GM18498 (cell line): ENCODE data around the gene NOMO2.
A peak's percentile ranks its signal among the peaks of the same experiment; 100 is the strongest.
"Not testable (repeated sequence)": the region's sequence is repeated elsewhere in the genome, so short reads cannot be mapped to it uniquely, and the experiment has no call there.

Experiments used
- ATAC-seq: cut with Tn5 transposase; IDR thresholded peaks from one replicate; pipeline ENCODE4 v1.9.1; 2021; ENCODE audit warnings: mild to moderate bottlenecking, moderate library complexity; ENCODE audit not compliant: unreplicated experiment

NOMO2 gene, protein sequence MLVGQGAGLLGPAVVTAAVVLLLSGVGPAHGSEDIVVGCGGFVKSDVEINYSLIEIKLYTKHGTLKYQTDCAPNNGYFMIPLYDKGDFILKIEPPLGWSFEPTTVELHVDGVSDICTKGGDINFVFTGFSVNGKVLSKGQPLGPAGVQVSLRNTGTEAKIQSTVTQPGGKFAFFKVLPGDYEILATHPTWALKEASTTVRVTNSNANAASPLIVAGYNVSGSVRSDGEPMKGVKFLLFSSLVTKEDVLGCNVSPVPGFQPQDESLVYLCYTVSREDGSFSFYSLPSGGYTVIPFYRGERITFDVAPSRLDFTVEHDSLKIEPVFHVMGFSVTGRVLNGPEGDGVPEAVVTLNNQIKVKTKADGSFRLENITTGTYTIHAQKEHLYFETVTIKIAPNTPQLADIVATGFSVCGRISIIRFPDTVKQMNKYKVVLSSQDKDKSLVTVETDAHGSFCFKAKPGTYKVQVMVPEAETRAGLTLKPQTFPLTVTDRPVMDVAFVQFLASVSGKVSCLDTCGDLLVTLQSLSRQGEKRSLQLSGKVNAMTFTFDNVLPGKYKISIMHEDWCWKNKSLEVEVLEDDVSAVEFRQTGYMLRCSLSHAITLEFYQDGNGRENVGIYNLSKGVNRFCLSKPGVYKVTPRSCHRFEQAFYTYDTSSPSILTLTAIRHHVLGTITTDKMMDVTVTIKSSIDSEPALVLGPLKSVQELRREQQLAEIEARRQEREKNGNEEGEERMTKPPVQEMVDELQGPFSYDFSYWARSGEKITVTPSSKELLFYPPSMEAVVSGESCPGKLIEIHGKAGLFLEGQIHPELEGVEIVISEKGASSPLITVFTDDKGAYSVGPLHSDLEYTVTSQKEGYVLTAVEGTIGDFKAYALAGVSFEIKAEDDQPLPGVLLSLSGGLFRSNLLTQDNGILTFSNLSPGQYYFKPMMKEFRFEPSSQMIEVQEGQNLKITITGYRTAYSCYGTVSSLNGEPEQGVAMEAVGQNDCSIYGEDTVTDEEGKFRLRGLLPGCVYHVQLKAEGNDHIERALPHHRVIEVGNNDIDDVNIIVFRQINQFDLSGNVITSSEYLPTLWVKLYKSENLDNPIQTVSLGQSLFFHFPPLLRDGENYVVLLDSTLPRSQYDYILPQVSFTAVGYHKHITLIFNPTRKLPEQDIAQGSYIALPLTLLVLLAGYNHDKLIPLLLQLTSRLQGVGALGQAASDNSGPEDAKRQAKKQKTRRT

DNA sequence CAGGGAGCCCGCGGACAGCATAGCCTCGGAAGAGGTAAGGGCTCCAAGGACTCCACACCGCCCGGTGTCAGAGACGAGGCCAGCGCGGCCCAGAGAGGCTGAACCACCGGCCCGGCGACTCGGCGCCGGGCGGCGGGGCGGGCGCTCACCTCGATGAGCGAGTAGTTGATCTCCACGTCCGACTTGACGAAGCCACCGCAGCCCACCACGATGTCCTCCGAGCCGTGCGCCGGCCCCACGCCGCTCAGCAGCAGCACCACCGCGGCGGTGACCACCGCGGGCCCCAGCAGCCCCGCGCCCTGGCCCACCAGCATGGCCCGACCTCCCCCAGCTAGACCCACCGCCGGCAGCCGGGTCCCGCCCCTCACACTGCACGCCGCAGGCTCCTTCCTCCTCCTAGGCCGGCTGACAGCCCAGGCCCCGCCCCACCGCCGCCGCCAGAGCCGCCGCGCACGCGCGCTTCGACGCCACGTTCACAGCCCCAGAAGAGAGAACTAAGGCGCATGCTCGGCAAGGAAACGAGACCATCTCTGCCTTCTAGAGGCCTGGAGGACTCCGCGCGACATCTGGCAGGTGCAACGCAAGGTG is at the start of gene NOMO2:
TSS of gene NOMO2 (minus strand) at position 371 of the 588 bp plus-strand sequence. CDS start at position 314, 57 bp downstream.
- ATAC-seq: peak; percentile 96

DNA sequence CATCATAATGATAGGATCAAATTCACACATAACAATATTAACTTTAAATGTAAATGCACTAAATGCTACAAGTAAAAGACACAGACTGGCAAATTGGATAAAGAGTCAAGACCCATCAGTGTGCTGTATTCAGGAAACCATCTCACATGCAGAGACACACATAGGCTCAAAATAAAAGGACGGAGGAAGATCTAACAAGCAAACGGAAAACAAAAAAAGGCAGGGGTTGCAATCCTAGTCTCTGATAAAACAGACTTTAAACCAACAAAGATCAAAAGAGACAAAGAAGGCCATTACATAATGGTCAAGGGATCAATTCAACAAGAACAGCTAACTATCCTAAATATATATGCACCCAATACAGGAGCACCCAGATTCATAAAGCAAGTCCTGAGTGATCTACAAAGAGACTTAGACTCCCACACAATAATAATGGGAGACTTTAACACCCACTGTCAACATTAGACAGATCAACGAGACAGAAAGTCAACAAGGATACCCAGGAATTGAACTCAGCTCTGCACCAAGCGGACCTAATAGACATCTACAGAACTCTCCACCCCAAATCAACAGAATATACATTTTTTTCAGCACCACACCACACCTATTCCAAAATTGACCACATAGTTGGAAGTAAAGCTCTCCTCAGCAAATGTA is 48.4 kb upstream of the NOMO2 start:
- ATAC-seq: not testable (repeated sequence)

DNA sequence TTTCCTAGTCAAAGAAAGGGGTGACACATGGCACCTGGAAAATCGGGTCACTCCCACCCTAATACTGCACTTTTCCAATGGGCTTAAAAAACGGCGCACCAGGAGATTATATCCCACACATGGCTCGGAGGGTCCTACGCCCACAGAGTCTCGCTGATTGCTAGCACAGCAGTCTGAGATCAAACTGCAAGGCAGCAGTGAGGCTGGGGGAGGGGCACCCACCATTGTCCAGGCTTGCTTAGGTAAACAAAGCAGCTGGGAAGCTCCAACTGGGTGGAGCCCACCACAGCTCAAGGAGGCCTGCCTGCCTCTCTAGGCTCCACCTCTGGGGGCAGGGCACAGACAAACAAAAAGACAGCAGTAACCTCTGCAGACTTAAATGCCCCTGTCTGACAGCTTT is 46.4 kb upstream of the NOMO2 start:
- not testable (repeated sequence) for ATAC-seq

DNA sequence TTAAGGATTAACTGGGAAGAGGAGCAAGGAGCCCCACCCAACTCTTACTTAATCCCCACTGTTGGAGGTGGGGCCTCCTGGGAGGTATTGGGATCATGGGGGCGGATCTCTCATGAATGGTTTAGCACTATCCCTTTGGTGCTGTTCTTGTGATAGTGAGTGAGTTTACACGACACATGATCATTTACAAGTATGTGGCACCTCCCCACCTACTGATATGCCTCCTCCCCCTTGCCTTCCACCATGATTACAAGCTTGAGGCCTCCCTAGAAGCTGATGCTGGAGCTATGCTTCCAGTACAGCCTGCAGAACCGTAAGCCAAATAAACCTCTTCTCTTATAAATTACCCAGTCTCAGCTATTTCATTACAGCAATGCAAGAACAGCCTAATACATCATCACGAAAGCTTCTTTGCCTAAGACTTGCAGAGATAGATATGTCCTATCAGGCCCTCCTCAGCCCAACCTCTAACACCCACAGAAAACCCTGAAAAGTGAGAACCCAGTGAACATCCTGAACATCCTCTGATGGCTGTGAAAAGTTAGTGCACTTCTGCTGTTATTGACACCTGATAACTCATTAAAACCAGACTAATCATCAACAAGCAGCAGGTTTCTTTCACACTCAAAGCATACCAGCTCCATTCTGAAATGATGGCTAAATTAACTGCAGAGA is 41.8 kb upstream of the NOMO2 start:
- ATAC-seq: not testable (repeated sequence)

DNA sequence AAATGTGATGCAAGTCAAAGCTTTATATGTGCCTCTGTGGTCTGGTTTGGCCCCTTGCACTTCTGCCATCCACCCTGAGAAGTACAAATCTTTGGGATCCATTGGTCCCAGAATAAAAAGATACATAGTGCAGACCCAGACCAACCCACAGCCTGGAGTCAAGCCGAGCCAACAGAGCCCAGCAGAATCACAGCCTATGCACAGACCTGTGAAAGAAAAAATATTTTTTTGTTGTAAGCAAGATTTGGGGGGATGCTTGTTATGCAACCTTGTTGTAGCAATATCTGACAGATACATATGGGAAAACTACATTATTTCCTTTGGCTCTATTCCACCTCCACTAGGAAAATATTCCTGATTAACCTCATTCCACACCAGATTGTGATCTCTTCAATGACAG is 36.7 kb upstream of the NOMO2 start:
- ATAC-seq: not testable (repeated sequence)

DNA sequence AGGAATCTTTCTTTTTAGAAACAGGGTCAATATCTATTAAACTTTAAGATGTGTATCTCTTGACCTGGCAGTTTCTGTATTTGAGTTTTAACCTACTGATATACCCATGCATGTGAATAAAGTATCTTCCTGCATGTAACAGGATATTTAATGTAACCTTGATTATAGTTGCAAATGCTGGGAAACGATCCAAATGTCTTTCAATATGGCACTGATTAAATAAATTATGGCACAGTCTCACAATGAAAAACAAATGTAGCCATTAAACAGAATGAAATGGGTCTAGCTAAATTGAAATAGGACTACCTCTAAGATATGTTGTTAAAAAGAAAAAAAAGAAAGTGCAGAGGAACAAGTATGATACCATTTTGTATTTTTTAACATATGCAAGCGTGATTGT is 35.8 kb upstream of the NOMO2 start:
- ATAC-seq: not testable (repeated sequence)

DNA sequence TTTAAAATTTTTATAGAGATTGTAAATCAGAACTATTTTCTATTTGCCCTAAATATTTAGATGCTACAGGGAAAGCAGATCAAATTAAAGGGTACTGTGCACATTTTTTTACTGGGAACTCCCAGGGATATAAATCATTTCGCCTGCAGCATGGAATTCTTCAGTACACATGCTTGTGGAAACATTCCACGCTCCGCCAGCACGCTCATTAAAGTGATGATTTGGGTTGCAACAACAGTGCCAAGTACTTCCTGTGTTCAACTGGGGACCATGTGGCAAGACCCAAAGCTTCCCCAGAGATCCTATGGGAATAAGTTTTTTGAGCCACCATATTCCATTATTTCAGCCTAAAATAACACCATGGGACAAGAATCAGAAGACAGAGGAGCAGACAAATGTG is 35.4 kb upstream of the NOMO2 start:
- not testable (repeated sequence) for ATAC-seq

DNA sequence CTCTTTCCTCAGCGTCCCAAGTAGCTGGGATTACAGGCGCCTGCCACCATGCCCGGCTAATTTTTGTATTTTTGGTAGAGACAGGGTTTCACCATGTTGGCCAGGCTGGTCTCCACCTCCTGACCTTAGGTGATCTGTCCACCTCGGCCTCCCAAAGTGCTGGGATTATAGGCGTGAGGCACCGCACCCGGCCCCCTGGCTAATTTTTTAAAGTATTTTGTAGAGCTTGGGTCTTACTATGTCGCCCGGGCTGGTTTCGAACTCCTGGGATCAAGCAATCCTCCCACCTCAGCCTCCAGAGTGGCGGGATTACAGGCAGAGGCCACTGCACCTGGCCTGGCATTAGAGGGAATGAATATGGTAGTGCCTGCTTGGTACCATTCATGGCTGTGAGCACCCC is 33.9 kb upstream of the NOMO2 start:
- ATAC-seq: not testable (repeated sequence)

DNA sequence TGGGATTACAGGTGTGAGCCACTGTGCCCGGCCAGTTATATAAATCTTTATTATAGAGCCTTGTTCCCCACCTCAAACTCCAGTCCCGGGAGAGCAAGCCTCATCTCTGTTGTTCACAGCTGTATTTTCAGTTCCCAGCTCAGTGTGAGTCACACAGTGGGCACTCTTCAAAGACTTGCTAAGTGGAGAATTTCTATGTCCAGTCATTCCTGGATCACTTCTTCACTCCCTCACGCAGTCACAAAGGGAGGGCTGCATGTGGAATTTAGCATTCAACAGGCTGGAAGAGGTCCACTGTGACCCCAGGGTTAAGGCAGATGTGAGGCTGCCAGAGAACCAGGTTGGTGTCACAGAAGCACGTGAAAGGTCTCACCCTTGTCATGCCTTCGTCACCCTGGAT is 33.0 kb upstream of the NOMO2 start:
- not testable (repeated sequence) for ATAC-seq

DNA sequence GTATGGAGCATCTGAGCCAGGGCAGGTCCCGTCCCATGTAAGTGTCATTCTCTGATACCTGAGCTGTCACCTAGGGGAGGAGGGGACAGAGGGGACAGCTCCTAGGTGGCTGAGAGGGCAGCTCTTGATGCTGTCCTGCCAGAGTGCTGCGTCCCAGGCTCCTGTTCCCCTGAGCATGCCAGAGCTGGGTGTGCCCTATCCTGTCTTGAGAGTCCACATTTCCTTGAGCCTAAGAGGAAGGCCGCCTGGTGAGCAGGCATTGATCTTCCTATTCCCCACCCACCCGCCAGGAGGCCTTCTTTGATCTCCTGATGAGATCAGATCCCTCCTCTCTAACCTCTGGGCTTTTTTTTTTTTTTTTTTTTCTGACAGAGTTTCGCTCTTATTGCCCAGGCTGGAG is 32.0 kb upstream of the NOMO2 start:
- ATAC-seq: not testable (repeated sequence)

DNA sequence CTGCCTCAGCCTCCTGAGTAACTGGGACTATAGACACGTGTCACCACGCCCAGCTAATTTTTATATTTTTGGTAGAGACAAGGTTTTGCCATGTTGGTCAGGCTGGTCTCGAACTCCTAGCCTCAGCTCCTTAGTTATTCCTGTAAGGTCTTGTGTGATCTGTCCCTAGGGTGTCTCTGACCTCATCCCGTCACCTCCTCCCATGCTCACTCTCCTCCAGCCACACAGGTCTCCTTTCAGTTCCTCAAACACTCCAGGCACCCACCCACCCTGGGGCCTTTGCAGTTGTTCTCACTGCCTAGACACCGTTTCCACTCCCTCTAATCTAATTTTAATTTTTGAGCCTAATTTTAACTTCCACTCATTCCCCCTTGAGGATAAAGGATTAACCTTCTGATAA is 31.1 kb upstream of the NOMO2 start:
- ATAC-seq: not testable (repeated sequence)

DNA sequence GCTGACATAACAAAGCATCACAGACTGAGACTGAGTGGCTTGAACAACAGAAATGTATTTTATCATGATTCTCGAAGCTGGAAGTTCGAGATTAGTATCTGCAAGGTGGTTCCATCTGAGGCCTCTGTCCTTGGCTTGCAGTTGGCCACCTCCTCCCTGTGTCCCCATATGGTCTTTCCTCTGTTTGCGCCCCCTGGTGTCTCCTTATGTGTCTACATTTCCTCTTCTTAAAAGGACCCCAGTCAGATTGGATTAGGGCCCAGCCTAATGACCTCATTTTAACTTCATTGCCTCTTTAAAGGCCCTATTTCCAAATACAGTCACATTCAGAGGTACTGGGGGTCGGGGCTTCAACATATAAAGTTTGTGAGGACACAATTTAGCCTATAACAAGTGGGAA is 30.0 kb upstream of the NOMO2 start:
- not testable (repeated sequence) for ATAC-seq

DNA sequence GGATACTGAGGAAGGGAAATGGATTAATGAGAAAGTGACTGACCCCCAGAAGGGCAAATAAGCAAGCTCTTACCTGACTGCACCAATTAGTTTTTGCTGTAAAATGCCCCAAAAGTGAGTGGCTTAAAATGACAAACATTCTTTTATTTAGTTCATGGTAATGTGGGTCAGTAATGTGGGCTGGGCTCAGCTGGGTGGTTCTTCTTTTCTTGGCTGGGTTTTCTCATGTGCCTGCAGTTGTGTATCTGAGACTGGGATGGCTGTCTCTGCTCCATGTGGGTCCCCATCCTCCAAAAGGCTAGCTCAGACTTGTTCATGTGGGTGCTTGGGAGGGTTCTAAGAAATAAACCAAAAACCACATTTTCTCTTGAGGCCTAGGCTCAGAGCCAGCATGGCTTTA is 29.5 kb upstream of the NOMO2 start:
- not testable (repeated sequence) for ATAC-seq

DNA sequence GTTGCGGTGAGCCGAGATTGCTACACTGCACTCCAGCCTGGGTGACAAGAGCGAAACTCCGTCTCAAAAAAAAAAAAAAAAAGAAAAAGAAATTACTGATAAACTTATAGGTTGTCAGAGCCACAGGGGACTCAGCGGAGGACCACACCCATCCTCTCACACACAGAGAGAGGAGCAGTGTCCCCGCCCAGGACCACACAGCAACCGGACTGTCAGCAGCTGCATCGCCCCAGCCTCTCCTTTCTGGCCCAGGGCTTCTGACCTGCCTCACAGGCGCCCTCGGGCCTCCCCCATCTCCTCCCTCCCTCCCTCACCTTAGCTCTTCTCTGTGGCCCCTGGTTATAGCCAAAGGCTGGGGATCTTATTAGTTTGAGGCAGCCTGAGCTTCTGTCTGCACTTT is 27.9 kb upstream of the NOMO2 start:
- not testable (repeated sequence) for ATAC-seq

DNA sequence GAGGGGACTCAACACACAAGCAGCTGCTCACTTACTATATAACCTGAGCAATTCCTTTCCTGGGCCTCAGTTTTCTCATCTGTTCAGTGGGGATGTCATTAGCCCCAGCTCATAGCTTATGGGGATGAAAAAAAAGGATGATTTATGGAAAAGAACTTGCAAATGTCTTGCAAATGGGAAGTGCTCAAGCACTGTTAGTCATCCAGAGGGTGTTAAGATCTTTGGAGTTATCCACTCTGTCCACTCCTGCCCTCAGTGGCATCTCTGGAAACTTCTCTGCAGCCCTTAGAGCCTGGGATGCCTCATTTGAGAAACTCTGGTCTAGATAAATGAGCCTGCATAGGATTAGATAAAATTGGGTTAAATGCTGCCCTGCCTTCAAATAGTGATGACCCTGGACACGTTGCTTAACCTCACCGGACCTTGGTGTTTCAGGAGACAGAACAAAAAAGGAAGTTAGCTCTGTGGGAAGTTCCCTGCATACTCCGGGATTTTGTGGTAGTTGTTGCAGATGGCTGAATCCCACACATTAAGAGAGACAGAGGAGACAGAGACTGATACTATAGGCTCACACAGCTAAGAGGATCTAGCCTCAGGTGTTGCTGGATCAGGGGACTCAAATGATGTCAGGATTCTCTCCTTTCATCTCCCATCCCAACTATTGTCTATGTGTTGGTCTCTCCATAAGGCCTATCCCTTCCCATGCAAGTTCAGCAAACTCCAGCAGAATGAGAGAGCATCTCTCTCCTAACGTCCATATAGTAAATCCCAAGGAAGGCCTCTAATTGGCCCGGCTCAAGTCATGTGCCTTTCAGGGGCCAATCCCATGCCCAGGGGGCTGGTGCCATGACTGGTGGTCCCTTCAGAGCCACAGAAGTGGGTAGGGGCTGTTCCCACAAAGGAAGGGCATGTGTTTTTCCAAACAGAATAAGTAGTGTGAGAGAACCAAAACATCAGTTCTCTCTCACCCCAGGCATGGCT is 25.0 kb upstream of the NOMO2 start:
- ATAC-seq: not testable (repeated sequence)

DNA sequence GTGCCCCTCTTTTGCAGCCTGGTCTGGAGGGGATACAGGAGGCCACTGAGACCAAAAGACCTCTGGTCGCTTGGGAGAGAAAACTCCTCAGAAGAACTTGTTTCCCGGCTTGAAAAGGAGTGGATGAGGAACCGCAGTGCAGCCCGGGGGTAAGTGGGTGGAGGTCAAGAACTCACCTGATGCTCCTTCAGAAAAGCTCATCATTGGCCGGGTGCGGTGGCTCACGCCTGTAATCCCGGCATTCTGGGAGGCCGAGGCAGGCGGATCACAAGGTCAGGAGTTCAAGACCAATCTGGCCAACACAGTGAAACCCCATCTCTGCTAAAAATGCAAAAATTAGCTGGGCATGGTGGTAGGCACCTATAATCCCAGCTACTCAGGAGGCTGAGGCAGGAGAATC is 23.9 kb upstream of the NOMO2 start:
- ATAC-seq: not testable (repeated sequence)

DNA sequence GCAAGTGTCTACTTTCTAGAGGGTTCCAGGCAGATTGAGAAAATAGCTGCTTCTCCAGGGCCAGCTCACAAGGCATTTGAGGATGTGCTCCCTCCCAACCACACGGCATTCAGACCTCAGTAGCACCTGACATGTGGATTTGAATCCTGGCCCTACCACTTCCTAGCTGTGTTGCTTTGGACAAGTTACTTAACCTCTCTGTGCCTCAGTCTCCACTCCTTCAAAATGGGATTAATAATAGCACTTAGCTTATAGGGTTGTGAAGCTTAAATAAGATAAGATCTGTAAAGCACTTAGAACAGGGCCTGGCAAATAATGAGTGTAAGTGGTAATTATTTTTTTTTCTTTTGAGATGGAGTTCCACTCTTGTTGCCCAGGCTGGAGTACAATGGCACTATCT is 21.0 kb upstream of the NOMO2 start:
- no peak for ATAC-seq

DNA sequence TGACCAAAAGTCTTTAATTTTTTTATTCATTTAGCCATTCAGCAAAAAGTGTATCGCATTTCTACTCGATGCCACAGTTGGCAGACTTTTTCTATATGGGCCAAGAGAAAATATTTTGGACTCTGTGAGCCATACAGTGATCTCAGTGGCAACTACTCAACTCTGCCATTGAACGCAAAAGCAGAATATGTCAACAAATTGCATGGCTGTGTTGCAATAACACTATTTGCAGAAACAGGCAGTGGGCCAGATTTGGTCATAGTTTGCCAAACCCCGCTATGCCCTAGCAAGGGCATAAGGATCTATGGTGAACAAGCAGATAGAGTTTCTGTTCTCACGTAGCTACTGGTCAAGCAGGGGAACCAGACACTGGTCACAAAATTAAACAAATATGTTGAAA is 18.5 kb upstream of the NOMO2 start:
- ATAC-seq: not testable (repeated sequence)
